ENCODE data around the gene GSG1.
"Not testable (repeated sequence)": the region's sequence is repeated elsewhere in the genome, so short reads cannot be mapped to it uniquely, and the experiment has no call there.

Gene GSG1

DNA sequence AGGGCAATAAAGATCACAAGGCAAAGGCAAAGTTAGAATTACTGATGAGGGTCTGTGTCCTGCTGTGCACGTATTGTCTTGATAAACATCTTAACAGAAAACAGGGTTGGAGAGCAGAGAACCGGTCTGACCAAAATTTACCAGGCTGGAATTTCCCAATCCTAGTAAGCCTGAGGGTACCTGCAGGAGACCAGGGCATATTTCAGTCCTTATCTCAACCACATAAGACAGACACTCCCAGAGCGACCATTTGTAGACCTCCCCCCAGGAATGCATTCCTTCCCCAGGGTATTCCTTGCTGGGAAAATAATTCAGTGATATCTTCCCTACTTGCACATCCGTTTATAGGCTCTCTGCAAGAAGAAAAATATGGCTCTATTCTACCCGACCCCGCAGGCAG is 49.9 kb downstream of the GSG1 start:
- not testable (repeated sequence) for DNase-seq (ENCODE audit: low read depth)

DNA sequence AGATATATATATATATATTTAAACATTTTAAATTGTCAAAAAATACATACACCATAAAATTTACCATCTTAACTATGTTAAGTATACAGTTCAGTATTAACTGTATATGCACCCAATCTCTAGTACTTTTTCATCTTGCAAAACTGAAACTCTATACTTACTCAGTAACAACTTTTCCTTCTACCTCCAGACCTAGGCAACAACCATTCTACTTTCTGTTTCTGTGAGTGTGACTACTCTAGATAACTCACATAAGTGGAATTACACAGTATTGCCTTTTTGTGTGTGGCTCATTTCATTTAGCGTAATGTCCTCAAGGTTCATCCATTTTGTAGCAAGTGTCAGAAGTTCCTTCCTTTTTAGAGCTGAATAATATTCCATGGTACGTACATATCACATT is 51.0 kb downstream of the GSG1 start:
- DNase-seq (ENCODE audit: low read depth): no peak

DNA sequence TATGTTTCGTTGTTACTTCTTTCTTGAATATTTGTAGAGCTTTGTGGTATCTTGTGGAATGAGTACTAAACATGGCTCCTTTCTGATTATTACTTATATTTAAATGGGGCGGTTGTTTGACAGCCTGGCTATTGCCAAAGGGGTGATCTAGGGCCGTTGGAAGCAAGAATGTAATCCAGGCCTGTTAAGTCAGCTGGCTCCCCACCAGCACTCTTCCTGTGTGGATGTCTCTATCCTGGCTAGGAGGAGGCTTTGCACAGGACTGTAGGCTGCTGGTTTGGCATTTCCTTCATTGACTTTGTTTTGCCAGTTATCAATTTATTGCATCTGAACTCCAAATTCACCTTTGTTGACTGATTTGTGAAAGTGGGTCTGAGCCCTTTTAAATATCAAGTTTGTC is 53.7 kb downstream of the GSG1 start:
- no peak for DNase-seq (ENCODE audit: low read depth)

DNA sequence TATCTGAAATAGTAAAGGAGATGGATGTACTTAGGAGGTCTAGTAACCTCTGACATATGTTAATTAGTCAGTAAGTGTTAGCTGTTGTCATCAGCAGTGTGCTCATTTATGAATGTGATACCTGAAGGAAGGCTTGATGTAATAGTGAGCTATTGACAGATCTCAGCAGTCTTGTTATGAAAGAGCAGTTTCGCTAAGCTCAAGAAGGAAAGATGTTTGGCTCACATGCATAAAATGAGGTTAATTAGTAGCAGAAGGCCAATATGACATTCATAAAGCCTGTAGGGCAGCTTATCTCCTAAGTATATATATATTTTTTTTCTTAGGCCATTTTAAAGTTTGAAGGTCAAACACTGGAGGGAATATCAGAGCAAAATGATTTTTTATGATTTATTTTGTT is 56.5 kb downstream of the GSG1 start:
- DNase-seq (ENCODE audit: low read depth): no peak

DNA sequence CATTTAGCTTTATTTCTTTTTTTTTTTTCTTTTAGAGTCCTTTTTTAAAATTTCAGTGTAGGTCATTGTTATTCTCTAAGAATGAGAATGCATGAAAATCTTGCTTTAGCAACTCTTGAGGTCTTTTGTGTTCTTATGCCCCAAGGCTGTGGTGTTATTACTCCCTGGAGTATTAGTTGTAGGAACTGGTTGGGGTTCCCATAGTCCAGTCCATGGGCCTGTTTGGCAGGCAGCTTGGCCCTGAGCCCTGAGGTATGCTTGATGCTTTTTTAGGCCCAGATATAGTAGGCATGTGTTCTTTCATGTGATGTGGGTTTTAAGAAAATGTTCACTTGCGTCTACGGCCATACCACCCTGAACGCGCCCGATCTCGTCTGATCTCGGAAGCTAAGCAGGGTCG is 57.7 kb downstream of the GSG1 start:
- no peak for DNase-seq (ENCODE audit: low read depth)

DNA sequence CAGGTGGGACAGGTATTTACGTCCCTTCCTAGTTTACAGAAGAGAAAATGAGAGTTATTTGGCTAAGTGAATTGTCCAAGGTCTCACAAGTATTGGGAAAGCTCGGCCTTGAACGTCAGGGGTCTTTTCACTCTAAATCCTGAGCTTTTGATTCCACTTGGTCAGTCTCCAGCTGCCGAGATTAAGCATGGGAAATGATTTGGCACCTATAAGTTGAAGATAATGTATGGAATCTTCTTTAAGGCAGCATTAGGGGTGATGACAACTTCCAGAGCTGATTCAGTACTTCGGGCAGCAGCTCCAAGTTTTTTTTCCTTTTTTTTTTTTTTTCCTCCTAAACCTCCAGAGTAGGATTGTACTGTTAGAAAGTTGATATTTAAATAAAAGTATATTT is 58.6 kb downstream of the GSG1 start:
- no peak for DNase-seq (ENCODE audit: low read depth)

DNA sequence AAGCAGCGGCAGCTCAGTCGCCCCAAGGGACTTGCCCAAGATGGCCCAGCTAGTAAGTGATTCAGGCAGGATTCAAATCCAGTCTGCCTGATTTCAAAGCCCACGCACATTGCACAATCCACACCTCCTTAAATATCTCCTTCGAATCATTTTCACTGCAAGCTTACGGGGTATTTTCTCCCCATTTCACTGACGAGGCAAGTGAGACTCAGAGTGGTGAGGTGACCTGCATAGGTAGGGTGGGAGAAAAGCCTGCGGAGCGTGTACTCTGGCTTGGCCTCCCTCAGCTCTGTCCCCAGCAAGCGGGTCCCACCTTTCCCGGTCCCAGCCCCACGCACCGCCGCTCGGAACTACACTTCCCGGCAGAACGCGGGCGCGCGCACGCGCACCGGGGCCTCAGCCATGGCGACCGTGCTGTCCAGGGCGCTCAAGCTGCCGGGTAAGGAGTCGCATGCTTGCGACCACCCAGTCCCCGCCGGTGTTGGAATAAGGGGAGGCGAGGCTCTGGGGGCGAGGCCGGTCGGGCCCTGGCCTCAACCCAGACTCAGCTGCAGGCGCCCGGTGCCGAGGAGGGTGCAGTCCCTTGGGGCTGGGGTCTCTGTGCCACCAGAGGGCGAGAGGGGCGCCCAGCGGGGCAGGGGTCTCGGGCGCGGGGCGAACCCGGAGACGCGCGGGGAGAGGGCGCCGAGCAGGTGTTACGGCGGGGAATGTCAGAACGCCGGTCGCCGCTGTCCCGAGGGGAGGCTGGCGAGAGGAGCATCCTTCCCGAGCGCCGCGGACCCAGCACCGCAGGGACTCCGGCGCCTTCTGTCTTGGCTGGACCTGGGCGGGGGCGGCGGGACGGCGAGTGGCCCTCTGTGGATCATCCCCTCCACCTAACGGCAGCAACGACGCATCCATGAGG is 59.2 kb downstream of the GSG1 start, which contains the start of gene FAM234B:
FAM234B (plus strand) TSS at position 380 of the 904 bp plus-strand sequence; CDS start at position 403, 23 bp downstream.
- DNase-seq (ENCODE audit: low read depth): peak; percentile 66

DNA sequence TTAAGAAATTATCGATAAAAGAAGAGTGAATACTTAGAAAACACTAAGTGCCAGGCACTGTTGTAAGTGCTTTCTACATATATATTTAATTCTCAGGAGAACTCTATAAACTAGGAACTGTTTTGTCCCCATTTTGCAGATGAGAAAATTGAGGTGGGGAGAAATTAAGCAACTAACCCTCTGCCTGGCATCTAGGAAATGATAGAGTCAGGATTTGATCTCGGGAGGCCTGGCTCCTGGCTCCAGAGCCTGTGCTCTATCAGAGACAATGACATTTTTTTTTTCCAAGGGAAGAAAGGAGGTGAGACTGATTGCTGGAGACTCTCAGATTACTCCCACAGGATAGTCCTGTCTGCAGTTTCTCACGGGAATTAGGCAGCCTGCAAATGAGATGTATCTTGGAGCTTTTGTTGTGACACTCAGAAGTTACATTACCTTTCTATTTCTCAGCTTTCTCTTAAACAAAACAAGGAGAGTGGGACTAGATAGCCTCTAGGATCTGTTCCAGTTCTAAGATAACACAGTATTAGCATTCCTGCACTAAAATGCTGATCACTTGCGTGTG is 60.7 kb downstream of the GSG1 start:
- DNase-seq (ENCODE audit: low read depth): no peak

DNA sequence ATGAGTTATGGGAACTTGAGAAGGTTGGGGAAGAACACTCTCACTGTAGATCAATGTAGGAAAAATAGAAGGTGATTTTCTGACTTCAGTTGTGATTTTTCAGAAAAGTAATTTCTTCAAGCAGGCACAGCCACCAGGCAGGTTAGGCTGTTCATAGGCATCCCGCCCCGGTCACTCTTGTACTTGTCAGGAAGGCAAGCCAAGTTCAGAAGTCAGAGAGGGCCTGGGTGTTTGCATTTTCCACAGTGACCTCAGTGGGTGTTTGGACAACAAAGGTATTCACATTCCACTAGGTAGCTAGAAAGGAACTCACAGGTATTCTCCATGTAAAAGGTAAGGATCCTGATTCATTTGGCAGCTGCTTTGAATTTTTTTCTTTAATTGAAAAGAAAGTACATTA is 62.2 kb downstream of the GSG1 start:
- no peak for DNase-seq (ENCODE audit: low read depth)

DNA sequence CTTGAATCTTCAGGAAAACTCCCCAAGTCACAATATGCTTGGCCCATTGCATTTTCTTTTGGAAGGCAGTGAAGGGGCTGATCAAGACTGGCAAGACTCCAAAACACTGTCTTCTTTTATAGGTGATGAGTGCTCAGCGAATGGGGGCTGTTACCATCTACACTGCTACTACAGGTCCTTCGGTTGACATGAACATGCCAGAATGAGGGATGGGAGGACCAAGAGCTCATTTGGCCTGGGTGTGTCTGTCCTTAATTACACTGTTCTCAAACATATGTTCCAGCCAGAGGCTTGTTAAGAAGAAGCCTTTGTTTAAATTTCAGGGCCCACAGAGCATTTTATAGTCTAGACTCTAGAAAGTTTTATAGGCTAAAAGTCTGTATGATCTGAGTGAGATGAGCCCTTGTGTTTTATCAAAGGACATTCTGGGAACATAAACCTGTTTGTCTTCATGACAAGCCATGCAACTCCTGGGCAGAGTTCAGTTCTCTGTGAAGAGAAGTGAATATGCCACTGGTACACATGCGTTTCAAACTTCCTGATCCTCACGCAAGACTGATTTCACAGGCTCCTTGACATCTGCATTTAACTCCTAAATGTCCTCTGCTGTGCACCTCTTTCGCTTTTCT is 64.0 kb downstream of the GSG1 start:
- no peak for DNase-seq (ENCODE audit: low read depth)

DNA sequence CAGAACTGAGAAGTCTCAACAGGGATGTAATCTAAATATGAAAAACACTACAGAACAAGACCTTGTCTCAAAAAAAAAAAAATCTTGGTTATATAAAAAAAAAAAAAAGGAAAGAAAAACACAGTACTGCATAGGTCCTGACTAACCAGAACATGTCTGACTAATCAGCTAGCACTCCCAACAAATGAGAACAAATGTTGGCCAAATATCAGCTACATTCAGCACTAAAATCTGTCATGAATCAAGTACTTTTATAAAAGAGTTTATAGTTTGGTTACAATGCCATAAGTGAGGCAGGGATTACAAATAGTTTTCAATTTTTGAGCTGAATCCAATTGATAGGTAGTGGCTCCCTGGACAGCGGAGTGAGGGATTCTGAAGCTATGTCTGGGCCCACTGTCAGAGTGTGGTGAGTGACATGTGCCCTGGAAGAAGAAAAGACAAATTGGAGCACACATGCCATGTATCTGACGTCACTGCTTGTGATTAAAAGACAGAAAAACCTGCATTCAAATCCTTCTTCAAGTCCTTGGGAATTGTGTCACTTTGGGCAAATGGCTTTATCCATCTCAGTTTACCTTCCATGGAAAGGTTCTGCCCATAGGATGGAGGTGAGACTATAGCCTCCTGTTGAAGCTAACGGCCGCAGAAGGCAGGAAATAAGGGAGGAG is 64.8 kb downstream of the GSG1 start:
- no peak for DNase-seq (ENCODE audit: low read depth)

DNA sequence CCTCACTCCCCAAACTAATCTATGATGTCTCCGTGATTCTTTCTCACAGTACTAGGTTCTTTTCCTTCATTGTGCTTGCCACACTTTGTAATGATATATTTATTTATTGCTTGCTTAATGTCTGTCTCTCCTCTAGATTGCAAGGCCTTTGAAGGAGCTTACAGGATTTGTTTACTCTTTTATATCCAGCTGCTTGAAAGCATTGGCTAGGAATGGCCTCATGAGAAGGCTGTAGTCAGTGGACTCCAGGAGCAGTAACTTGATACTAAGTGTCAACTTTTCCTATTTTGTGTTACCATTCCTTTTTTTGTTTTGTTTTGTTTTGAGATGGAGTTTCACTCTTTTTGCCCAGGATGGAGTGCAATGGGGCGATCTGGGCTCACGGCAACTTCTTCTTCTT is 66.6 kb downstream of the GSG1 start:
- no peak for DNase-seq (ENCODE audit: low read depth)

DNA sequence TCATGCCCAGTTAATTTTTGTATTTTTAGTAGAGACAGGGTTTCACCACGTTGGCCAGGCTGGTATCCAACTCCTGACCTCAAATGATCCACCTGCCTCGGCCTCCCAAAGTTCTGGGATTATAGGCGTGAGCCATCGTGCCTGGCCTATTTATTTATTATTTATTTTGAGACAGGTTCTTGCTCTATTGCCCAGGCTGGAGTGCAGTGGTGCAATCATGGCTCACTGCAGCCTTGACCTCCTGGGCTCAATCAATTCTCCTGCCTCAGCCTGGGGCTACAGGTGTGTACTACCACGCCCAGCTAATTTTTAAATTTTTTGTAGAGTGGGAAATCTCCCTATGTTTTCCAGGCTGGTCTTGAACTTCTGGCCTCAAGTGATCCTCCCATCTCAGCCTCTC is 68.1 kb downstream of the GSG1 start:
- DNase-seq (ENCODE audit: low read depth): not testable (repeated sequence)
